ENCODE data around the gene KCTD17.

KCTD17 gene

DNA sequence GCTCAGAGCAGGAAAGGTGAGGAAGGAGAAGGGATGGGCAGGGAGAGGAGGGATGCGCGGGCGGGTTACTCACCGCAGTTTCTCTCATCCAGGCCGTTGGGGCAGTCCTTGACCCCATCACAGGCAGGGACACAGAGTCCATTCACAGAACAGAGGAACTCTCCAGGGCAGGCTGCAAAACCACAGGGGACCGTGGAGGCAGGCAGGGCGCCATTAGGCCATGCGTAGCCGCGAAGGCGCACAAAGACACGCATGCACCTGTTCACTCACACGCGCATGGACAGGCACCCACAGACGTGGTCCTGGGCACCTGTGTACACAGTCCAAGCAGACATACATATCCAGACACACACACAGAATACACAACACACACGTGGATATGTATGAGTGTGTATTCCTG is 23.0 kb downstream of the KCTD17 start:
- H2BK5ac ChIP-seq (ENCODE audit: low read length) = no peak overlapping the region
- no peak overlapping the region for H4K8ac ChIP-seq (ENCODE audit: low read depth, low read length)
- peaks cover 0 to 2% of the 10 kb centered on the region in 2 donors for H3K9me3 ChIP-seq (replicated peaks in 1 of 2; ENCODE audit: control insufficient read depth in 2 of 2, insufficient read depth in 1 of 2, low read depth in 1 of 2, low read length in 2 of 2)
- no peak overlapping the region for H2BK120ac ChIP-seq (ENCODE audit: low read depth, low read length)
- H3K27me3 ChIP-seq (ENCODE audit: control insufficient read depth in 3 of 3, insufficient read depth in 3 of 3, low read depth in 1 of 3, low read length in 3 of 3) = peaks cover 0 to 31% (median 27%) of the 10 kb centered on the region in 3 experiments
- H2BK12ac ChIP-seq (ENCODE audit: low read length) = no peak overlapping the region
- no peak overlapping the region for H2AK5ac ChIP-seq (ENCODE audit: low read depth, low read length)
- WGBS, 2 donors (ENCODE audit: extremely low coverage in 2 of 2, insufficient read length in 2 of 2, insufficient replicate concordance in 1 of 2) = no CpG with 5 or more reads among the region's 16 CpGs
- H3K4me1 ChIP-seq (ENCODE audit: control insufficient read depth in 2 of 2, insufficient read depth in 1 of 2, low read depth in 1 of 2, low read length in 2 of 2) = peaks cover 0 to 4% of the 10 kb centered on the region in 2 donors
- H2AFZ ChIP-seq (ENCODE audit: low read length) = no peak overlapping the region
- H3K4me2 ChIP-seq (ENCODE audit: insufficient read depth, low read length, poor library complexity, severe bottlenecking) = no peak overlapping the region
- H2BK15ac ChIP-seq (ENCODE audit: low read length) = peak overlapping the region; percentile 45
- no peaks in the 10 kb centered on the region for H3K79me1 ChIP-seq (ENCODE audit: low read depth, low read length)
- no peak overlapping the region for H3K4ac ChIP-seq (ENCODE audit: low read length)
- no peak overlapping the region for H3K27ac ChIP-seq (replicated peaks; ENCODE audit: low read length)
- H3K36me3 ChIP-seq (replicated peaks in 1 of 2; ENCODE audit: control insufficient read depth in 2 of 2, insufficient read depth in 2 of 2, low read length in 2 of 2) = no peaks in the 10 kb centered on the region
- H3K18ac ChIP-seq (ENCODE audit: low read length) = no peak overlapping the region
- H3K14ac ChIP-seq (ENCODE audit: low read length) = peak overlapping the region; percentile 9
- H4K91ac ChIP-seq (ENCODE audit: low read depth, low read length, poor library complexity) = no peak overlapping the region
- DNase-seq (ENCODE audit: low spot score) = no peak
- no peak overlapping the region for H3K23ac ChIP-seq (ENCODE audit: low read depth, low read length, poor library complexity)
- peak overlapping the region; percentile 64 for H3K9ac ChIP-seq (ENCODE audit: low read depth, low read length, poor library complexity)
- H3K4me3 ChIP-seq (ENCODE audit: low read length in 2 of 2) = peak overlapping the region in 1 of 2 donors; percentile 50

DNA sequence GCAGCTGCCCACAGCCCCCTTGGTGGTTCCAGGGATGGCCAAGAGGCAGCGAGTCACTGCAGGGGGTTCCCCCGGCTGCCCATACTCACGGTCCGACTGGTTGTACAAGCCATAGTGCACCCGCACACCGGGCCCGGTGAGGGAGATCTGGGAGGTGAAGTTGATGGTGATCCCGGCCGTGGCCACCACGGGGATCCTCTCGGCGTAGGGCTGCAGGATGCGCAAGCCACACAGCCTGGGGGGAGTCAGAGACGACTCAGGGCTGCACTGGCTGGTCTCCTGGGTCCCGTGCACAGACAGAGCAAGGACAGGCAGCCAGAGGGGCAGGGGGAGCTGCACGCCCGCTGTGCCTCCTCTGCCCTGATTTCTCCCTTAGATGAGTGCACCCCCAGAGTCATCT is 23.5 kb downstream of the KCTD17 start:
- H2BK5ac ChIP-seq (ENCODE audit: low read length) = no peak overlapping the region
- peak overlapping the region; percentile 39 for H3K23ac ChIP-seq (ENCODE audit: low read depth, low read length, poor library complexity)
- H2BK120ac ChIP-seq (ENCODE audit: low read depth, low read length) = no peak overlapping the region
- DNase-seq (ENCODE audit: low spot score) = no peak
- no peak overlapping the region for H3K27ac ChIP-seq (replicated peaks; ENCODE audit: low read length)
- H4K91ac ChIP-seq (ENCODE audit: low read depth, low read length, poor library complexity) = no peak overlapping the region
- no peak overlapping the region for H3K4me3 ChIP-seq (ENCODE audit: low read length in 2 of 2)
- no peak overlapping the region for H2AFZ ChIP-seq (ENCODE audit: low read length)
- H2AK5ac ChIP-seq (ENCODE audit: low read depth, low read length) = peak overlapping the region; percentile 34
- peaks cover 0 to 25% (median 22%) of the 10 kb centered on the region in 3 experiments for H3K27me3 ChIP-seq (ENCODE audit: control insufficient read depth in 3 of 3, insufficient read depth in 3 of 3, low read depth in 1 of 3, low read length in 3 of 3)
- H4K8ac ChIP-seq (ENCODE audit: low read depth, low read length) = no peak overlapping the region
- H2BK15ac ChIP-seq (ENCODE audit: low read length) = no peak overlapping the region
- peak overlapping the region; percentile 64 for H3K9ac ChIP-seq (ENCODE audit: low read depth, low read length, poor library complexity)
- WGBS, 2 donors (ENCODE audit: extremely low coverage in 2 of 2, insufficient read length in 2 of 2, insufficient replicate concordance in 1 of 2) = no CpG with 5 or more reads among the region's 17 CpGs
- no peak overlapping the region for H3K4ac ChIP-seq (ENCODE audit: low read length)
- no peak overlapping the region for H2BK12ac ChIP-seq (ENCODE audit: low read length)
- H3K4me2 ChIP-seq (ENCODE audit: insufficient read depth, low read length, poor library complexity, severe bottlenecking) = no peak overlapping the region
- H3K18ac ChIP-seq (ENCODE audit: low read length) = peak overlapping the region; percentile 44
- H3K4me1 ChIP-seq (ENCODE audit: control insufficient read depth in 2 of 2, insufficient read depth in 1 of 2, low read depth in 1 of 2, low read length in 2 of 2) = peaks cover 0 to 6% of the 10 kb centered on the region in 2 donors
- H3K14ac ChIP-seq (ENCODE audit: low read length) = peak overlapping the region; percentile 9
- peaks cover 0 to 2% of the 10 kb centered on the region in 2 donors for H3K9me3 ChIP-seq (replicated peaks in 1 of 2; ENCODE audit: control insufficient read depth in 2 of 2, insufficient read depth in 1 of 2, low read depth in 1 of 2, low read length in 2 of 2)
- H3K36me3 ChIP-seq (replicated peaks in 1 of 2; ENCODE audit: control insufficient read depth in 2 of 2, insufficient read depth in 2 of 2, low read length in 2 of 2) = no peaks in the 10 kb centered on the region
- no peaks in the 10 kb centered on the region for H3K79me1 ChIP-seq (ENCODE audit: low read depth, low read length)

DNA sequence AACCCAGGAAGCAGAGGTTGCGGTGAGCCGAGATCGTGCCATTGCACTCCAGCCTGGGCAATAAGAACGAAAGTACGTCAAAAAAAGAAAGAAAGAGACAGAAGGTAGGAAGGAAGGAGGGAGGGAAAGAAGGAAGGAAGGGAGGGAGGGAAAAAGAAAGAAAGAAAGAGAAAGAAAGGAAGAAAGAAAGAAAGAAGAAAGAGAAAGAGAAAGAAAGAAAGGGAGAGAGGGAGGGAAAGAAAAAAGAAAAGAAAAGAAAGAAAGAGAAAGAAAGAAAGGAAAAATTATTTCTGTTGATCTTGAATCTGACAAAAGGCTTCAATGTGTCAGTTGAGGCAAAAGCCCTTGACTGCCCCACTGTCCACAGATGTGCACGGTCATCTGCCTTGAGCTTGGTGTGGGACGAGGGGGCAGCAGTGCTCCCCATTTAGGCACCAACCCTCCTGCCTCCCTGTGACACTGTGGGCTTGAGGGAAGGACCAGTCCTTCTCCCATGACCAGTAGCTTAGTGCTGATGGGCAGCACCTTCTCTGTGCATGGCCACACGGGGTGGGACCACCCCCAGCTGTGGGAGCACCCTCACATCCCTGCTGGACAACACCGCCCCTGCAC is 24.4 kb downstream of the KCTD17 start:
- Histone ChIP-seq H3K23ac (ENCODE audit: low read depth, low read length, poor library complexity) (no peak overlapping the region), H2BK120ac (ENCODE audit: low read depth, low read length) (no peak overlapping the region), H3K27me3 (ENCODE audit: control insufficient read depth in 3 of 3, insufficient read depth in 3 of 3, low read depth in 1 of 3, low read length in 3 of 3) (peaks cover 0 to 23% (median 14%) of the 10 kb centered on the region in 3 experiments), H3K14ac (ENCODE audit: low read length) (peak overlapping the region; percentile 97), H3K4me3 (ENCODE audit: low read length in 2 of 2) (no peak overlapping the region), H2AFZ (ENCODE audit: low read length) (no peak overlapping the region), H3K4me1 (ENCODE audit: control insufficient read depth in 2 of 2, insufficient read depth in 1 of 2, low read depth in 1 of 2, low read length in 2 of 2) (peaks cover 0 to 6% of the 10 kb centered on the region in 2 donors), H3K36me3 (replicated peaks in 1 of 2; ENCODE audit: control insufficient read depth in 2 of 2, insufficient read depth in 2 of 2, low read length in 2 of 2) (no peaks in the 10 kb centered on the region), H3K79me1 (ENCODE audit: low read depth, low read length) (no peaks in the 10 kb centered on the region), H3K27ac (replicated peaks; ENCODE audit: low read length) (no peak overlapping the region), H4K91ac (ENCODE audit: low read depth, low read length, poor library complexity) (no peak overlapping the region), H2BK15ac (ENCODE audit: low read length) (no peak overlapping the region), H3K4me2 (ENCODE audit: insufficient read depth, low read length, poor library complexity, severe bottlenecking) (no peak overlapping the region), H2BK5ac (ENCODE audit: low read length) (no peak overlapping the region), H3K4ac (ENCODE audit: low read length) (no peak overlapping the region), H2AK5ac (ENCODE audit: low read depth, low read length) (no peak overlapping the region), H3K9me3 (replicated peaks in 1 of 2; ENCODE audit: control insufficient read depth in 2 of 2, insufficient read depth in 1 of 2, low read depth in 1 of 2, low read length in 2 of 2) (peaks cover 0 to 2% of the 10 kb centered on the region in 2 donors), H2BK12ac (ENCODE audit: low read length) (no peak overlapping the region), H3K18ac (ENCODE audit: low read length) (peak overlapping the region; percentile 81), H3K9ac (ENCODE audit: low read depth, low read length, poor library complexity) (no peak overlapping the region), H4K8ac (ENCODE audit: low read depth, low read length) (no peak overlapping the region)
- no CpG with 5 or more reads among the region's 9 CpGs for WGBS, 2 donors (ENCODE audit: extremely low coverage in 2 of 2, insufficient read length in 2 of 2, insufficient replicate concordance in 1 of 2)
- no peak for DNase-seq (ENCODE audit: low spot score)

DNA sequence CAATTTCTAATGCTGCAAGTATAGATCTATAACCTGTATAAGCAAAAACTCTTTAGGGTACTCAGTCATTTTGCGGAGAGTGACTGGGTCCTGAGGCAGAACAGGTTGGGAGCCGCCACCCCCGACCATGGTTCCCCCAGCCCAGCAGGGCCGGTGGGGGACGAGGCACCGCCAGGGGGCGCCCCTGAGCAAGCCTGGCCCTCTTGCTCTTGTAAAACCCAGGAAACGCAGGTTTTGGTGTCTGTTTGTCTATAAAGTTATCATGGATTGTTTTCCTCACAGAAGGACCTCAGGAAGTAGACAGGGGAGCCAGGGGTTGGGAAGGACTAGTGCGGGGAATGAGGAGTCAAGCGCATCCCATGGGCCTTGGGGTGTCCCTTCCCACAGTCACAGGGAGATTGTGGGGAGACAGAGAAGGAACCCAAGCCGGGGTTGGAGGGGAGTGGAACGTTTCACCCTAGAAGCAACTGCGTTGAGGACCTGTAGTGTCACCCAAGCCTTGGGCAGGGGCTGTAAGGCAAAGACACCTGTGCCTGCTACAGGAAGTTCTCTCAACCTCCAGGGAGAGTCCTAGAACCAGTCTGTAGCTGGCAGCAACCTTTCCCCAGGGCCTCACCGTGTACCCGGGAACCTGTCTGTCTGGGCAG is 26.4 kb downstream of the KCTD17 start:
- Histone ChIP-seq H2AFZ (ENCODE audit: low read length) (peak overlapping the region; percentile 39), H3K4me3 (ENCODE audit: low read length in 2 of 2) (no peak overlapping the region), H2BK120ac (ENCODE audit: low read depth, low read length) (no peak overlapping the region), H2AK5ac (ENCODE audit: low read depth, low read length) (no peak overlapping the region), H3K4ac (ENCODE audit: low read length) (no peak overlapping the region), H2BK12ac (ENCODE audit: low read length) (no peak overlapping the region), H2BK15ac (ENCODE audit: low read length) (no peak overlapping the region), H3K79me1 (ENCODE audit: low read depth, low read length) (no peaks in the 10 kb centered on the region), H4K91ac (ENCODE audit: low read depth, low read length, poor library complexity) (no peak overlapping the region), H3K36me3 (replicated peaks in 1 of 2; ENCODE audit: control insufficient read depth in 2 of 2, insufficient read depth in 2 of 2, low read length in 2 of 2) (no peaks in the 10 kb centered on the region), H2BK5ac (ENCODE audit: low read length) (no peak overlapping the region), H3K9ac (ENCODE audit: low read depth, low read length, poor library complexity) (no peak overlapping the region), H4K8ac (ENCODE audit: low read depth, low read length) (no peak overlapping the region), H3K27me3 (ENCODE audit: control insufficient read depth in 3 of 3, insufficient read depth in 3 of 3, low read depth in 1 of 3, low read length in 3 of 3) (peaks cover 0 to 41% (median 6%) of the 10 kb centered on the region in 3 experiments), H3K27ac (replicated peaks; ENCODE audit: low read length) (no peak overlapping the region), H3K18ac (ENCODE audit: low read length) (no peak overlapping the region), H3K14ac (ENCODE audit: low read length) (no peak overlapping the region), H3K4me1 (ENCODE audit: control insufficient read depth in 2 of 2, insufficient read depth in 1 of 2, low read depth in 1 of 2, low read length in 2 of 2) (peaks cover 0 to 6% of the 10 kb centered on the region in 2 donors), H3K4me2 (ENCODE audit: insufficient read depth, low read length, poor library complexity, severe bottlenecking) (no peak overlapping the region), H3K9me3 (replicated peaks in 1 of 2; ENCODE audit: control insufficient read depth in 2 of 2, insufficient read depth in 1 of 2, low read depth in 1 of 2, low read length in 2 of 2) (peaks cover 0 to 2% of the 10 kb centered on the region in 2 donors), H3K23ac (ENCODE audit: low read depth, low read length, poor library complexity) (no peak overlapping the region)
- peak; percentile 57 for DNase-seq (ENCODE audit: low spot score)
- WGBS, 2 donors (ENCODE audit: extremely low coverage in 2 of 2, insufficient read length in 2 of 2, insufficient replicate concordance in 1 of 2) = no CpG with 5 or more reads among the region's 15 CpGs
